ENCODE data around the gene VIT.

VIT gene

DNA sequence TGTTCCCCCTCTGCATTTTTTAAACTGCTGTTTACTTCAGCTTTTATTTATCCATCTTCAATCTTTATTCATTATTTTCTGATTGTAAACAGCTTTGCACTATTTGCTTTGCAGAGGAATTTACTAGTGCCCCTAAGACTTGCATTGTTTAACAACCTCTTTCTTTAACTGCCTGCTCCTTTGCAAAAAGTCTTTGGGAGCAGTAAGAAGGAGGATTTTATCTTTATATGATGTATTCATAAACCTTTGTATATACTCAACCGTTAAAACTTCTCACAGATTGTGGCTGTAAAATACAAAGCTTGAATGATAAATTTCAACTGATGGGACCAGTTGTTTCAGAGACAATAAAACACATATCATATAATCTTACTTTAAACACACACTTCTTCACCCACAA, 20.1 kb upstream of the VIT start:
- POLR2A ChIA-PET, result no interaction called here
- TF ChIP-seq, protein P1, sequence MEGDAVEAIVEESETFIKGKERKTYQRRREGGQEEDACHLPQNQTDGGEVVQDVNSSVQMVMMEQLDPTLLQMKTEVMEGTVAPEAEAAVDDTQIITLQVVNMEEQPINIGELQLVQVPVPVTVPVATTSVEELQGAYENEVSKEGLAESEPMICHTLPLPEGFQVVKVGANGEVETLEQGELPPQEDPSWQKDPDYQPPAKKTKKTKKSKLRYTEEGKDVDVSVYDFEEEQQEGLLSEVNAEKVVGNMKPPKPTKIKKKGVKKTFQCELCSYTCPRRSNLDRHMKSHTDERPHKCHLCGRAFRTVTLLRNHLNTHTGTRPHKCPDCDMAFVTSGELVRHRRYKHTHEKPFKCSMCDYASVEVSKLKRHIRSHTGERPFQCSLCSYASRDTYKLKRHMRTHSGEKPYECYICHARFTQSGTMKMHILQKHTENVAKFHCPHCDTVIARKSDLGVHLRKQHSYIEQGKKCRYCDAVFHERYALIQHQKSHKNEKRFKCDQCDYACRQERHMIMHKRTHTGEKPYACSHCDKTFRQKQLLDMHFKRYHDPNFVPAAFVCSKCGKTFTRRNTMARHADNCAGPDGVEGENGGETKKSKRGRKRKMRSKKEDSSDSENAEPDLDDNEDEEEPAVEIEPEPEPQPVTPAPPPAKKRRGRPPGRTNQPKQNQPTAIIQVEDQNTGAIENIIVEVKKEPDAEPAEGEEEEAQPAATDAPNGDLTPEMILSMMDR (IDR thresholded peaks at IDR 0.05; ENCODE audit: control extremely low read depth, extremely low read depth, low read depth, missing control alignments), result no peak
- CTCF ChIA-PET, result interaction anchor here (5.2 kb wide), 1 partner anchor 11 kb away, joined by 41 read pairs; no protein-coding TSS in a partner anchor
- DNase-seq (ENCODE audit: extremely low spot score), result no peak

DNA sequence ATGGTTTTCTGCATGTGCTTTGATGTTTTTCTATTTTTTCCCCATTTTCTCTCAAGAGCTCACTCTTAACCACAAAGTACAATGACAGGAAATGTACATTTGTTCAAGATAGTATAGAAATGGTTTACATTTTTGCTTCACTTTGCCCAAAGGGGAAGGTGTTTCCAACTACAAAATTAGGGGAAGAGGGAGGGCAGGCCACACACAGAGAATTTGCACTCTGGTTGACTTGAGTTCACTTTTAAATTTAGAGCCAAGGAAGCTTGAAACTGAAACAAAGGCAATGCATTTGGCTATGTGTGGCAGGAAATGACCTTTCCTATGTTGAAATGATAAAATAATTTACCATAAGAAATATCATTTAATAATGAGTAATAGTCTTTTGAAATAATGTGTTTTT, 19.1 kb upstream of the VIT start:
- DNase-seq (ENCODE audit: extremely low spot score), result no peak
- TF ChIP-seq, protein P1 (IDR thresholded peaks at IDR 0.05; ENCODE audit: control extremely low read depth, extremely low read depth, low read depth, missing control alignments), result no peak
- ChIA-PET POLR2A (no interaction called here), CTCF (interaction anchor here (5.2 kb wide), 1 partner anchor 12 kb away, joined by 41 read pairs; no protein-coding TSS in a partner anchor)

DNA sequence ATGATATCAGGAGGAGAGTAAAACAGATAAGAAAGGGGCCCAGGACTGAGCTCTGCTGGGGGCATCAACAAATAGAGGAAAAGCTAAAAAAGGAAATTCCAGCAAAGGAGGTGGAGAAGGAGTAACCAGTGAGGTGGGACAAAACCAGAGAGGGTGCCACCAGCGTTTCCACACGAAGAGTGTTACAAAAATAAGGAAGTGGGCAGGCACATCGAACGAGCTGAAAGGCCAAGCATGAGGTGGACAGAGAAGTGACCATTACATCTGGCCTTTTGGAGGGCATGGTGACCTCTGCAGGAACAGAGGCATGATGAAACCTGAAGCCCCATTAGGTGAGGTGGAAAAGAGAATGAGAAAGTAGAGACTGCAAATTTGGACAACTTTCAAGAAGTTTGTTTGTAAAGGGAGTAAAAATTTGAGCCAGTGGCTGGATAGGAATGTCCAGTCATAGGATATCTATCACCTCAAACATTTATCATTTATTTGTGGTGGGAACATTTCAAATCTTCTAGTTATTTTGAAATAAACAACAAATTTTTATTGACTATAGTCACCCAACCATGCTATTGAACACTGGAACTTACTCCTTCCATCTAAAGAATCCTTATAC, 18.4 kb upstream of the VIT start:
- CTCF ChIA-PET, result interaction anchor here (5.2 kb wide), 1 partner anchor 13 kb away, joined by 41 read pairs; no protein-coding TSS in a partner anchor

DNA sequence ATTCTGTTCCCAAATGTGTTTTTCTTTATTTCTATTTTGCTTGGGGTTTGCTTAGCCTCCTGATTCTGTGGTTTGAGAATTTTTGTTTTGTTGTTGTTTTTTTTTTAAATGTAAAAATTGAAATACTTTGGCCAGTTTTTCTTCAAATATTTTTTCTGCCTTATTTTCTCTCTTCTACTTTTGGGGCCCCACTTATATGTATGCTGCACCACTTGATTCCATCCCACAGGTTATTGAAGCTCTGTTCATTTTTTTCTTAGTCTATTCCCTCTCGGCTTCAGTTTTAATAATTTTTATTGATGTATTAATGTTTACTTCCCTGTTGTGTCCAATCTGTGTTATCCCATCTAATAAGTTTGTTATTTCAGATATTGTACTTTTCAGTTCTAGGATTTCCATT, 17.7 kb upstream of the VIT start:
- POLR2A ChIA-PET, result no interaction called here
- CTCF ChIA-PET, result interaction anchor here (5.2 kb wide), 1 partner anchor 14 kb away, joined by 41 read pairs; no protein-coding TSS in a partner anchor
- DNase-seq (ENCODE audit: extremely low spot score), result no peak
- TF ChIP-seq, protein P1 (IDR thresholded peaks at IDR 0.05; ENCODE audit: control extremely low read depth, extremely low read depth, low read depth, missing control alignments), result no peak

More for the DNA sequence above, 18.4 kb upstream of the VIT start:
- TF ChIP-seq, protein P1 (IDR thresholded peaks at IDR 0.05; ENCODE audit: control extremely low read depth, extremely low read depth, low read depth, missing control alignments), result no peak
- no peak for DNase-seq (ENCODE audit: extremely low spot score)
- POLR2A ChIA-PET, result no interaction called here

DNA sequence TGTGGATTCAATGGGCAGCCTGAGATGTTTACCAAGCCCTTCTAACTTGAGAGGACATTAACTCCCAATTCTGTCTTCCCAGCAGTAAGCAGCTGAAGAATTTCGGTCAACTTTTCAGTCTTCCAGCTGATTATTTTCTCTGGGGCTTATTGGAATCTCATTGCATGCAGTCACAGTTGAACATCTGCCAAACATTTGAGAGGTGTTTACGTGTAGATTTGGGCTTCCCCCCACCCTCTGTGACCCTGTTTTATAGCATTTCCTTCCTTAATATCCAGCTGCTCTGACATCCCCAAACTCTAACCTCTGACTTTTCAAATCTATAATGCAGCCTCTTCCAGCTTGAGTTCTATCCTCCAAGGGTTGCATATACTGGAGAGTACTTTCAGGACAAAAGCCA, 16.5 kb upstream of the VIT start:
- CTCF ChIA-PET, result interaction anchor here (1.0 to 1.5 kb wide), 3 partner anchors 12 to 333 kb away, joined by 3 to 10 read pairs (median 3); no protein-coding TSS in a partner anchor
- DNase-seq (ENCODE audit: extremely low spot score), result no peak
- TF ChIP-seq, protein P1 (IDR thresholded peaks at IDR 0.05; ENCODE audit: control extremely low read depth, extremely low read depth, low read depth, missing control alignments), result no peak
- POLR2A ChIA-PET, result no interaction called here

DNA sequence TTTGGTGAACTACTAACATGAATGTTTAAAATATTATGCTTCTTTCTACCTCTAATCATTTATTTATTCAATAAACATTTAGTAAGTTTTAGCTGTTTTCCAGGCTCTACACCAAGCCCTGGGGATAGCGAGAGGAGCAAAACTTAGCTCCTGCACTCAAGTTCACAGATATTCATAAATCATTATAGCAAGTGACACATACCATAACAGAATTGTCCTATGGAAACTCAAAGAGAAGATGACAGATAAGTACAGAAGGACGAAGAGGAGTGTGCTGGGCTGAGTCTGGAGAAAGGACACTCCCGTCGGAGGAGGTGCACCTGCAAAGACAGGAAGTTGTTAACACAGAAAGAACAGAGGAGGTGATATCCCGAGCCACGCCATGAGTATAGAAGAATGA, 13.9 kb upstream of the VIT start:
- POLR2A ChIA-PET, result no interaction called here
- TF ChIP-seq, protein P1 (IDR thresholded peaks at IDR 0.05; ENCODE audit: control extremely low read depth, extremely low read depth, low read depth, missing control alignments), result no peak
- CTCF ChIA-PET, result interaction anchor here (0.7 kb wide), 1 partner anchor 17 kb away, joined by 3 read pairs; no protein-coding TSS in a partner anchor
- no peak for DNase-seq (ENCODE audit: extremely low spot score)

Data from GM10248 (cell line).